Measurements from ENCODE around the gene CTXND1.

Gene CTXND1

GRCh38 chr15:80208758-80209734, 43.0 kb downstream of the CTXND1 start:
- no peaks in the 10 kb centered on the region for H3K36me3 Mint-ChIP-seq (ENCODE audit: low read depth)
- peaks cover 45% of the 10 kb centered on the region for H3K27me3 Mint-ChIP-seq (ENCODE audit: low read depth)
- no peaks in the 10 kb centered on the region for H3K4me1 Mint-ChIP-seq (ENCODE audit: low read depth)
- H3K9me3 Mint-ChIP-seq = no peaks in the 10 kb centered on the region
- H3K27ac Mint-ChIP-seq = no peak overlapping the region
- no peak overlapping the region for H3K4me3 Mint-ChIP-seq

- Mint-ChIP-seq H3K27ac (no peak overlapping the region), H3K4me1 (ENCODE audit: low read depth) (no peaks in the 10 kb centered on the region), H3K27me3 (ENCODE audit: low read depth) (peaks cover 39% of the 10 kb centered on the region), H3K4me3 (no peak overlapping the region), H3K9me3 (no peaks in the 10 kb centered on the region), H3K36me3 (ENCODE audit: low read depth) (no peaks in the 10 kb centered on the region)
Observed at GRCh38 chr15:80207887-80208286, 44.1 kb downstream of the CTXND1 start.

GRCh38 chr15:80204231-80204630, 47.8 kb downstream of the CTXND1 start:
- peaks cover 28% of the 10 kb centered on the region for H3K27me3 Mint-ChIP-seq (ENCODE audit: low read depth)
- no peak overlapping the region for H3K4me3 Mint-ChIP-seq
- H3K9me3 Mint-ChIP-seq = no peaks in the 10 kb centered on the region
- no peaks in the 10 kb centered on the region for H3K36me3 Mint-ChIP-seq (ENCODE audit: low read depth)
- H3K4me1 Mint-ChIP-seq (ENCODE audit: low read depth) = no peaks in the 10 kb centered on the region
- H3K27ac Mint-ChIP-seq = no peak overlapping the region

- Mint-ChIP-seq H3K9me3 (no peaks in the 10 kb centered on the region), H3K27me3 (ENCODE audit: low read depth) (peaks cover 30% of the 10 kb centered on the region), H3K4me3 (no peak overlapping the region), H3K4me1 (ENCODE audit: low read depth) (no peaks in the 10 kb centered on the region), H3K36me3 (ENCODE audit: low read depth) (no peaks in the 10 kb centered on the region), H3K27ac (no peak overlapping the region)
Observed at GRCh38 chr15:80203361-80203885, 48.6 kb downstream of the CTXND1 start.

- no peak overlapping the region for H3K4me3 Mint-ChIP-seq
- peaks cover 29% of the 10 kb centered on the region for H3K27me3 Mint-ChIP-seq (ENCODE audit: low read depth)
- H3K27ac Mint-ChIP-seq = no peak overlapping the region
- no peaks in the 10 kb centered on the region for H3K4me1 Mint-ChIP-seq (ENCODE audit: low read depth)
- H3K36me3 Mint-ChIP-seq (ENCODE audit: low read depth) = no peaks in the 10 kb centered on the region
- H3K9me3 Mint-ChIP-seq = no peaks in the 10 kb centered on the region
Observed at GRCh38 chr15:80202641-80203360, 49.2 kb downstream of the CTXND1 start.

- Mint-ChIP-seq H3K27me3 (ENCODE audit: low read depth) (peaks cover 22% of the 10 kb centered on the region), H3K4me3 (no peak overlapping the region), H3K9me3 (no peaks in the 10 kb centered on the region), H3K4me1 (ENCODE audit: low read depth) (no peaks in the 10 kb centered on the region), H3K36me3 (ENCODE audit: low read depth) (no peaks in the 10 kb centered on the region), H3K27ac (no peak overlapping the region)
Observed at GRCh38 chr15:80202016-80202315, 50.0 kb downstream of the CTXND1 start.

GRCh38 chr15:80201256-80202015, 50.6 kb downstream of the CTXND1 start:
- Mint-ChIP-seq H3K9me3 (no peaks in the 10 kb centered on the region), H3K27me3 (ENCODE audit: low read depth) (peaks cover 21% of the 10 kb centered on the region), H3K36me3 (ENCODE audit: low read depth) (no peaks in the 10 kb centered on the region), H3K4me1 (ENCODE audit: low read depth) (no peaks in the 10 kb centered on the region), H3K27ac (no peak overlapping the region), H3K4me3 (no peak overlapping the region)

GRCh38 chr15:80199869-80200268, 52.1 kb downstream of the CTXND1 start:
- H3K9me3 Mint-ChIP-seq = no peaks in the 10 kb centered on the region
- H3K4me1 Mint-ChIP-seq (ENCODE audit: low read depth) = no peaks in the 10 kb centered on the region
- no peaks in the 10 kb centered on the region for H3K36me3 Mint-ChIP-seq (ENCODE audit: low read depth)
- H3K27ac Mint-ChIP-seq = no peak overlapping the region
- H3K27me3 Mint-ChIP-seq (ENCODE audit: low read depth) = peaks cover 18% of the 10 kb centered on the region
- H3K4me3 Mint-ChIP-seq = no peak overlapping the region

- Mint-ChIP-seq H3K9me3 (no peaks in the 10 kb centered on the region), H3K4me3 (no peak overlapping the region), H3K27ac (no peak overlapping the region), H3K27me3 (ENCODE audit: low read depth) (peaks cover 18% of the 10 kb centered on the region), H3K4me1 (ENCODE audit: low read depth) (no peaks in the 10 kb centered on the region), H3K36me3 (ENCODE audit: low read depth) (no peaks in the 10 kb centered on the region)
Observed at GRCh38 chr15:80199366-80199765, 52.6 kb downstream of the CTXND1 start.

- no peaks in the 10 kb centered on the region for H3K36me3 Mint-ChIP-seq (ENCODE audit: low read depth)
- H3K27me3 Mint-ChIP-seq (ENCODE audit: low read depth) = peaks cover 18% of the 10 kb centered on the region
- no peaks in the 10 kb centered on the region for H3K9me3 Mint-ChIP-seq
- no peak overlapping the region for H3K27ac Mint-ChIP-seq
- H3K4me1 Mint-ChIP-seq (ENCODE audit: low read depth) = no peaks in the 10 kb centered on the region
- no peak overlapping the region for H3K4me3 Mint-ChIP-seq
Observed at GRCh38 chr15:80194914-80195313, 57.1 kb downstream of the CTXND1 start.

- Mint-ChIP-seq H3K27me3 (ENCODE audit: low read depth) (peaks cover 18% of the 10 kb centered on the region), H3K4me3 (no peak overlapping the region), H3K36me3 (ENCODE audit: low read depth) (no peaks in the 10 kb centered on the region)
Observed at GRCh38 chr15:80194186-80194585, 57.8 kb downstream of the CTXND1 start.

GRCh38 chr15:80191897-80192595, 60.0 kb downstream of the CTXND1 start:
- Mint-ChIP-seq H3K36me3 (ENCODE audit: low read depth) (peaks cover 7% of the 10 kb centered on the region), H3K4me1 (ENCODE audit: low read depth) (no peaks in the 10 kb centered on the region), H3K9me3 (no peaks in the 10 kb centered on the region), H3K4me3 (no peak overlapping the region), H3K27me3 (ENCODE audit: low read depth) (peaks cover 9% of the 10 kb centered on the region), H3K27ac (no peak overlapping the region)

More at GRCh38 chr15:80194186-80194585, 57.8 kb downstream of the CTXND1 start:
- Mint-ChIP-seq H3K9me3 (no peaks in the 10 kb centered on the region), H3K27ac (no peak overlapping the region), H3K4me1 (ENCODE audit: low read depth) (no peaks in the 10 kb centered on the region)

- H3K9me3 Mint-ChIP-seq = no peaks in the 10 kb centered on the region
- no peak overlapping the region for H3K4me3 Mint-ChIP-seq
- no peak overlapping the region for H3K27ac Mint-ChIP-seq
- peaks cover 5% of the 10 kb centered on the region for H3K27me3 Mint-ChIP-seq (ENCODE audit: low read depth)
- H3K4me1 Mint-ChIP-seq (ENCODE audit: low read depth) = no peaks in the 10 kb centered on the region
- peaks cover 11% of the 10 kb centered on the region for H3K36me3 Mint-ChIP-seq (ENCODE audit: low read depth)
Observed at GRCh38 chr15:80191198-80191597, 60.8 kb downstream of the CTXND1 start.

GRCh38 chr15:80188251-80188650, 63.8 kb downstream of the CTXND1 start:
- H3K9me3 Mint-ChIP-seq = no peaks in the 10 kb centered on the region
- H3K4me1 Mint-ChIP-seq (ENCODE audit: low read depth) = no peaks in the 10 kb centered on the region
- H3K27ac Mint-ChIP-seq = no peak overlapping the region
- peaks cover 22% of the 10 kb centered on the region for H3K36me3 Mint-ChIP-seq (ENCODE audit: low read depth)
- no peaks in the 10 kb centered on the region for H3K27me3 Mint-ChIP-seq (ENCODE audit: low read depth)
- no peak overlapping the region for H3K4me3 Mint-ChIP-seq
